HG02943 (cell line): ENCODE results near the gene BMS1.
"Not testable (repeated sequence)": the region's sequence is repeated elsewhere in the genome, so short reads cannot be mapped to it uniquely, and the experiment has no call there.

Source experiments
- ATAC-seq: cut with Tn5 transposase; IDR thresholded peaks from one replicate; pipeline ENCODE4 v1.9.1; 2021; ENCODE audit warnings: mild to moderate bottlenecking, low read depth, moderate library complexity; ENCODE audit not compliant: unreplicated experiment

The BMS1 gene

DNA sequence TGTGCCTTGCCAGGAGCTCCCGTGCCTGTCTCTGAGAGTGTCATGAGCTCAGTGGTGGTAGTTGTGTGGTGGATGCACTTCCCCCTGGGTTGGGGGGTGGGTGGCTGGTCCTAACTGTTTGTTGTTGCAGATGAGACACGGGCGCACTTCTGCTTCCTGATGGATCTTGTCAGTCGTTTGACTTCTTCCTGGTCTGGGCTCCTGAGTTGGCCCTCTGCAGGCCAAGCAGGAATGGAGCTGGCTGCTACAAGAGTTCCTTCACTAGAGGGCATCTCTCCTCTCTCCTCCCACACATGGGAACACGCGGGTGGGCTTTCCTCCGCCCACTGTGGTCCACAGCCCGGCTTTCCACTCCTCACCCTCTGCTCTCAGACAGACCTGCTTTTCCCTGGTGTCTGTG, 82.0 kb downstream of the BMS1 start:
- no peak for ATAC-seq

DNA sequence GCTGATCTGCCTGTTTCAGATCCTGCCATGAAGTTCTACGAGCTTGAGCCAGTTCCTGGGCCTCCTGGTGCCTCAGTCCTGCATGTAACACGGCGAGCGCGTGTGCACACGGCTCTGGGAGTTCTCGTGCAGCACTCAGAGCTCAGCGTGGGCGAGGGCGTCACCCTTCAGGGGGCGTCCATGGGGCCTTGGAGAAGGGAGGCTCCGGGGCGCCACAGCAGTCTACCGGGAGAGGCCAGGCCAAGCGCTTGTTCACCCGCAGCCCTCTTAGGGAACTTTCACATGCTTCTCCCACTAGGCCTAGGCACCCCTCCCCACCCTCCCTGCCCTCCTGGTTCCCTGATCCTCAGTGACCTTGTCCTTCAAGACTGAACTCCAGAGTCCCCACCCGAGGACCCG, 83.1 kb downstream of the BMS1 start:
- ATAC-seq: no peak

DNA sequence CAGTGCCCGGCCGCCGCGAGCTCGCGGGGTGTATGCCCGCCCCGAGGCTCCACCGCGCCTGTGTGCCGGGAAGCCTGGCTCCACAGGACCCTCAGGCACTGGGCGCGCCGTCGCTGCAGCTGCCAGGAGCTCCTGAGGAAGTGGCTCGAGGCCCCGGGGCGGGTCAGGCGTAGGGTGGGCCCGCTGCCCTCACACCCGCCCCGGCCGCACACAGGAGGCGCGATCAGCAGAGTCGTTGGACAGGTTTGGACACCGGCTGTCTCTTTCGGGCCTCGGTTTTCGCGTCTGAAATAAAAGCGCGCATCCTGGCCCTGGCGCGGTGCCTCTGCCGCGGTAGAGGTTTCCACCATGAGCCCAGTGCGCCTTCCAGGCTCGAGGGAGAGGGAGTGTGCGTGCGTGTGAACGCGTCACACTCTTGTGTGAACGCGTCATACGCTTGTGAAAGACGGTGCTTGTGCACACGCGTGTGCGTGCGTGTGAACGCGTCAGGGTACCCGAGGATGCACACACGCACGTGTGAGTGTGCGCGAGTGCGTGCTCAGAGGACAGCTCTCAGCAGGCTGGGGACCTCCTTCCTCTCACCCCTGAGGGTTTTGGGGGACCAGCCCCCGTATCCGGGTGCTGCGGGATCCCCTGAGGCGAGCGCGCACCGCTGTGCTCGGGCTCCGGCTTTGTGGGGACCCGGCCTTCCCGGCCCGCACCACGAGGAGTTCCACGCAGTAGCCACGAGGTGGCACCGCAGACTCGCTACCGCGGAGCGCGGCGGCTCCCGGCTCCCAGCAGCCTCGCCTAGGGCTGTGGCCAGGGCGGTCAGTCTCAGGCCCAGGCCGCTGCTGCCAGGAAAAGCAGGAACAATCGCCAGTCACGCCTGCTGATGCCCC, 83.8 kb downstream of the BMS1 start:
- ATAC-seq: no peak

DNA sequence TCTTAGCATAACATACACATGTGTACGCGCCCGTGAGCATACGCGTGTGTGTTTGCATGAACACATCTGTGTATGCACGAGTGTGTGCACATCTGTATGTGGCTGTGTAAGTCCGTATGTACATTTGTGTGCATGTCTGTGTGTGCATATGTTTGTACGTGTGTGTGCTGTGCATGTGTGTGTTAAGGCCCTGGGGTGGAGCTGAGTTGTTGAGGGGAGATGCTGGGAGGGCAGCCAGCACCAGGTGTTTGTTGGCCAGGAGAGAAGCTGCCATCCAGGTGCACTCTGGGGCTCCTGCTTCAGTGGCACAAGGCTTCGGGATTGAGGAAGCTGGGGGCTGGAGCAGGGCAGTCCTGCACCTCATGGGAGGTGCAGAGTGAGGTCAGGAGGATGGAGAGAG, 85.0 kb downstream of the BMS1 start:
- no peak for ATAC-seq

DNA sequence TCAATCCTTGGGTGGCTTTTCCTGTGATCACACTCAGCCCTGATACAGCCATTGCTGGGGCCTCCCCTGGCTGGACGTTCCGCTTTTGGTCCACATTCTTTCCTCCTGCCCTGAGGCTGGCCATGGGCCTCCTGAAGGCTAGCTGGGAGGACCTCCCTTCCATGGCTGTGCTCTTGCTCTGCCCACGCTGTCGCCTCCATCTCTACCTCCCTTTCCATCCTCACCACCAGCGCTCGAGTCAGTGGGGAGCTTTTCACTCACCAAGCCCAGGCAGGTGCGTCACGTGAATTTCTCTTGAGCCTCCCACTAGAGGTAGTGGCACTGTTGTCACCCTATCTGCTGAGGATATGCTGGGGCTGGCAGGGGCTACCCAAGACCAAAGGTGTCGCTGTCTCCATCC, 85.9 kb downstream of the BMS1 start:
- no peak for ATAC-seq

DNA sequence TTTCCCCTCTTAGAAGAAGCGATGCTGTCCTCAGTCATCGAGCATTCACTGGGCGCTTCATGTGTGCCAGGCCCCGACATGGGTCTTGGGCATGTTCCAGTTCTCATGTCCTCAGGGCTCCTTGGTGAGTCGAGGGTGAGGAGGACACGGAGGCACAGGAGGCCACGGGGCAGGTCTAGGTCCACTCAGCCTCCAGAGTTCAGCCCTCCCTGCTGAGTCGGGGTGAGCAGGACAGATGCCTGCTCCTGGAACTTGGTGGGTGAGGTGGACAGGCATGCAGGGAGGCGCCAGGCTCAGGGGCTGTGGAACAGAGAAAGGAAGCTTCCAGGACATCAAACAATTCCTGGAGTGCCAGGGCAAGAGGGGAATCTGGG, 87.4 kb downstream of the BMS1 start:
- no peak for ATAC-seq

DNA sequence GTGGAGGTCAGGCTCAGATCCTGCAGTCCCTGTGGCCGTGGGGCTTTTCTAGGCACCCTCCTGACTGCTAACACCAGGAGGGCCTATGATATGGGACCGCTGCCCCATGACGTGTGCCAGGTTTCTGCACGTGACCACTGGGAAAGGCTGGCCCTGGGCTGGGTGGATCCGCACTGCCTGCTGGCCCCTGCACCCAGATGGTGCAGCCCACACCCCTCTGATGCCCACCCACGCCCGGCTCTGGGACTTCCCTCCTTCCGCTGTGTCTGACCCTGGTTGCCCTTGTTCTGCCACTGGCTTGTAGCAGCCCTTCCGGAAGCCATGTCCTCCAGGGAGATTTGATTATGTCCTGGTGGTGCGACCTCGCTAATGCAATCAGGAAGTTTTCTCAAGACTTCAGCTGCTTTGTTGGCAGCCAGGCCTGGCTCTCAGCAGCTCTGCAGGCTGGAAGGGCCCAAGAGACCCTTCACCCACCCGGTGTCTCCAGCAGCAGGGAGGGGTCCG, 88.6 kb downstream of the BMS1 start:
- not testable (repeated sequence) for ATAC-seq

DNA sequence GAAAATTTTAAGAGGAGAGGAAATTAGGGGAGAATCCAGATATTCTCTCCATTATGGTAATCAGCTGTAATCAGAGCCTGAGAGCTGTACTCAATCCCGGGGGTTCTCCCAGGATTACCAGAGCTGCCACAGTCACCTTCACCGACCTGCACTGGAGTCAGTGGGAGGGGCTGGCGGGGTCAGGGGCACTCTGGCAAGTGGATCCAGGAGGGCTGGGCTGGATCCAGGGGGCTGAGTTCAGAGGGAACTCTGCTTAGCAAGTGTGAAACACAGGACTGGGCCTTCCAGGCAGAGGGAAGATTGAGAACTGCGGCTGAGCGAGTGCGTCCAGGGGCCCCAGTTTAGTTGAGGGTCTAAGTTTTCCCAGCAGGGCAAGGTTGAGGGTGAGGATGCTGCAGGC, 89.2 kb downstream of the BMS1 start:
- no peak for ATAC-seq

DNA sequence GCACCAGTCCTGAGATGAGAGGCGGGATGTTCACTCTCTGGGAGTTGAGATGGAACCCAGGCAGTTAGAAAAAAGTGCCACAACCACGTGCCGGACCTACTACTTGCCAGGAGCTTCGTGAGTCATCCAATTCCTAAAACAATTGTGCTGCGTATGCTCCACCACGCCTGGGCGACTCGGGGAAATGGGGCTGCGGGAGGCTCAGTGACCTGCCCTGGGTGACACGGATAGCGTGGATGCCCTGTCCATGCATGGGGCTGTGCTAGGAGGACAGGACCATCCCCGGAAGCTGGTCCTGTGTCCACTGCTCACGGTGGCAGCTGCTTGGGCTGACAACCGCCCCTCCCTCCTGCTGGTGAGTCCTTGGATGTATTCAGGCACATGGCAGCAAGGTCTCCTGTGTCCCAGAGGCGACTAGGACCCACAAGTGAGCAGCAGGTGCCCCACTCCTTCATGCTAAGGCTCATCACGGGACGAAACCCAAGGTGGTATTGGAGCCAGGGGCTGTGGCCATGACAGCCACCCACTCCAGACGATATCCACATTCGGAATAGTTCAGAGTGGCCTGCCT, 90.4 kb downstream of the BMS1 start:
- no peak for ATAC-seq

DNA sequence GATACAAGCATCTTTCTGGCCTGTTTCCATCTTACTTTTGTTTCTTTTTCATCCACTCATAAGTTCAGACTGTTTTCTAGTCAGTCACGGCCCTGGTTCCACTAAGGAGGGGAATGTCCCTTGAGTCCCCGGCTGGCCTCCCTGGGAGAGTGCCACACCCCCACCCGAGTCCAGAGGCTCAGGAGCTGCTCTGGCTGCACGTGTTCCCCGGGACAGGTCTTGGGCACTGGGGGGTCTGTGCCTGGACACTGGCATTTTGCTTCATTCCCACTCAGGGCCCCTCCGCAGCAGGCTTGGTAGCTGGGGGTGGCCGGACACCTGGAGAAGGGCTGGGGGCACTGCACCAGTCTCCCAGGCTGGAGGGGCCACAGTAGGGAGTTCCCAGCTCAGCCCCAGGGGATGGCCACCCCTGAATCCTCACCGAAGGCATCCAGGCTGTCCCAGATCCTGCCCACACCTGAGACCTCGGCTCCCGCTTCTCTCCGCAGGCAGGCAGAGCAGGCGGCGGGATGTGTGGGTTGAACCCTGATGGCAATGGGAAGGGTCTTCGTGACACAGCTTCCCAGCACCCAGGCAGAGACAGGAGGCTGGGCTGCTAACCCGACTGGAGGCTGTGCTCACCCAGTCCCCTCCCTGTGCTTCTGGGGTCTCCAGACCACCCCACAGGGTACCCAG, 92.3 kb downstream of the BMS1 start:
- no peak for ATAC-seq

DNA sequence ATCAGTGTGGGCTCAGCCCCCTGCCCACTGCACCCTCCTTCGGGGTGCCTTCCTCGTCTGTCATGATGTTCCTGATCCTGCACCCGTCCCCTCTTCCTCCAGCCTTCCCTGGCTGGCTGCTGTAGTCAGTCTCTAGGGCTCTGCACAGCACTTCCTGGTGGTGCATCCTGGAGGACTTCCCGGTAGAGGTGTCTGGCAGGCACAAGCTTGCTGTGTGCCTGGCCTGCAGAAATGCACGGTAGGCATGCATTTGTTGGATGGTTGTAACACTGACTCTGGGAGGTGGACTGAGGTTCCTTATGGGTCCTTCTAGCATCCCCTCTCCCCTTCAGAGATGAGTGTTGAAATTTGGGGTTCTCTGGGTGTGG, 92.8 kb downstream of the BMS1 start:
- ATAC-seq: no peak

DNA sequence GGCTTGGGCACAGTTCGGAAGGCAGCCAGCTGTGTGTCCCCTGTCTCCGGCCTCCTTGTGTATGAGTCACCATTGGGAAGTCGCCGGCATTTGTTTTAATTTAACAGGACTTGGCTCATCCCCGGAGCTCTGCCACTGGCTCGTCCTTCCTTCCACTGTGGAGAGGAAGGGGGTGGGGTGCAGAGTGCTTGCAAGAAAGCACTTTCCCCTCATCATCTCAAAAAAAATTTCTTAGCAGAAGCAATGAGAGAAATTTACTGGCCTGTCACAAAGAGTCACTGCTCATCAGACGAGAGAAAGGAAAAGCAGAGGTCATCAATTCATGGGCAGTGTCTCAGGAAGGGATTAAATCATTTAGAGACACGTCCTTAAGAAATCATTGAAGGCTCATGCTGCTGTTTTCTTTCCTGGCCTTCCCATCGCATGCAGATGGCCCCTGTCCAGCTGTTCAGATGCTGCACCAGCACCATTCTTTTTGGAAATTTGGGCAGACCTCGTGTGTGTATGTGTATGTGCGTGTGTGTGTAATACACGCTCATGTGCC, 93.3 kb downstream of the BMS1 start:
- no peak for ATAC-seq

DNA sequence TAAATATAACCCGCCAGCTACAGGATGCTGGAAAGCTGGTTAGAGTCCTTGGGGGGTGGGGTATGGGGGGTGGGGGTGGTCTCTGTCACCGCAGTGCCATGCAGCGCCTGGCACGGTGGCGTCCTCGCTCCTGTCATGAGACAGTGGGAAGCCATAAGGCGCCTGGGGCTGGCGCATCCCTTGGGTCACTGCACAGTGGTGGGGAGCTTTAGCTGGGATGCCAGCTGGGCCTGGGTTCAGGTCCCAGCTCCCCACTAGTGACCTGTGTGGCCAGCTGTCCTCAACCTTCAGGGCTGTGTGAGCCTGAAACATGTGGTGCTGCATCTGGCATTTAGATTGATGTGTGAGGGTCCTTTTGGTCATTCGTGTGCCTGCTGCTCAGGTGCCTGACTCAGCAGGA, 93.9 kb downstream of the BMS1 start:
- no peak for ATAC-seq

DNA sequence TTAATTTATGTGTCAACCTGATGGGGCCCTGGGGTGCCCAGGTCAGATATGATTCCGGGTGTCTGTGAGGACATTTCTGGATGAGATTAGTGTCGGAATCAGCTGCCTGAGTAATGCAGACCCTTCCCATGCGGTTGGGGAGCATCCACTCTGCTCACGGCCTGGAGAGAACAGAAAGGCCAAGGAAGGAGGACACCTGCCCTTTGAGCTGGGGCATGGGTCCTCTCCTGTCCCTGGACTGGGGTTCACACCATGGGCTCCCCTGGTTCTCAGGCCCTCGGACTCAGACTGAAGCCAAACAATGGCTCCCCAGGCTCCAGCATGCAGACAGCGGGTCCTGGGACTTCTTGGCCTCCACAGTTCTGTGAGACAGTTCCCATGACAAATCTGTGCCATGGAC, 94.3 kb downstream of the BMS1 start:
- no peak for ATAC-seq

DNA sequence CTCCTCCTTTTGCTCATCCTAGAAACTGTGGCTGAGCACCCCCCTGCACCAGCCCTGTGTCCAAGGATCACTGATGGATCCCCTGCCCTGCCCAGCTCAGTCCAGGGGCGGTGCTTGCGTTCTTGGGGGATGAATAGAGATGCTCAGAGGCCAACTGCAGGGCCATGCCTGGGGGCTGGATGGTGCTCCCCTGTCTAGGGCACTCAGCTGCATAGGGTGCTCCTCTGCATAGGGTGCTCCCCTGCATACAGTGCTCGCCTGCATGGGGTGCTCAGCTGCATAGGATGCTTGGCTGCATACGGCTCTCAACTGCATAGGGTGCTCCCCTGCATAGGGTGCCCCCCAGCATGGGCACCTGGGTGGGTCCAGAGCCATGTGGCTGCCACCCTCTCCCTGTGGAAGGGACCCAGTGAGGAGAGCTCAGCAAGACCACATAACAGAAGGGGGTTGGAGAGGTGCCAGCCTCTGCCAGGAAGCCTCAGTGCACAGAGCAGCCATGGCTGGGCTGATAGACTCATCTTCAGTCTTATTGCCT, 95.0 kb downstream of the BMS1 start:
- no peak for ATAC-seq

DNA sequence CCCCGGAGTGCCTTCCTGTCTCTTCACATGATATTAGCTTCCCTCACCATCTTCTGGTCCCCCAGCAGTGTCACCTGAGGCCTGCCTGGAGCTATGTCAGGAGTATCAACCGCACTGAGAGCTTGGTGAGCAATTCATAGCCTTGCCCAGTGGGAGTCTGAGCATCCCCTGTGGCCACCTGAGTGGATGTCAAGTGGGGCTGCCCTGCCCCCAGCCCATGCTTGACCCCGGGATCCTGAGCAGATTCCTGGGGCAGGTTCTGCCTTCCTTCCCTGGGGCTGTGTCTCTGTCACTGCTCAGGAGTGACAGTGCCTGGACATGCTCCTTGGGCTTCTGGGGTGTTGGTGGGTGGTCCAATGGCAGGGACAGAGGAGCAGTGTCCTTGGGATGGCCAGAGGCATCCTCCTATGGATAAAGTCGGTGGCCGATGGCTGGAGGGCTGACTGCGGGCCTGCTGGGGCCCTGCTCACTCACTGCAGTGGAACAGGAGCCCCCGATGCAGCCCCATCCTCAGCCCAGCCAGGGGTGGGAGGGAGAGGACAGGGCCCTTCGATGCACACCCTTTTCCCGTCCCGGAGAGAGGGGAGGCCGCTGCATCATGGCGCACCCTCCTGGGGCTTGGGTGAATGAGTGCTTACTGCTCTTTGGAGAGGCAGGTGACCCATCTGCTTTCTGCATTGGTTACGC, 95.7 kb downstream of the BMS1 start:
- ATAC-seq: no peak

DNA sequence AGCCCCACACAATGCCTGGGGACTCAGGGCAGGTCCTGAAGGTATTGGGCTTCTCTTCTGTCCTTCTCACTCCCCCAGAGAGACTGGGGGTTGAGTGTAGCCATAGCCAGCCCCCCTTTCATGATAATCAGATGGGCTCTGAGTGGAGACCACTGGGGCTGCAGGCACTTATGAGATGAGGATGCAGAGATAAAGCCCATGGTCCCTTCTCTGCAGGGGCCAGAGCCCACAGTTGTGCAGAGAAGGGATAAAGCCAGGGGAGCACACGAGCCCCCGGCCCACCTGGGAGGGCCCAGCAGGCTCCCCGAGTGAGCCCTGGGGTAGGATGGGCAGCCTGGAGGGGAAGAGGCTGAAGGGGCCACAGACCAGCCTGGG, 96.2 kb downstream of the BMS1 start:
- ATAC-seq: no peak

DNA sequence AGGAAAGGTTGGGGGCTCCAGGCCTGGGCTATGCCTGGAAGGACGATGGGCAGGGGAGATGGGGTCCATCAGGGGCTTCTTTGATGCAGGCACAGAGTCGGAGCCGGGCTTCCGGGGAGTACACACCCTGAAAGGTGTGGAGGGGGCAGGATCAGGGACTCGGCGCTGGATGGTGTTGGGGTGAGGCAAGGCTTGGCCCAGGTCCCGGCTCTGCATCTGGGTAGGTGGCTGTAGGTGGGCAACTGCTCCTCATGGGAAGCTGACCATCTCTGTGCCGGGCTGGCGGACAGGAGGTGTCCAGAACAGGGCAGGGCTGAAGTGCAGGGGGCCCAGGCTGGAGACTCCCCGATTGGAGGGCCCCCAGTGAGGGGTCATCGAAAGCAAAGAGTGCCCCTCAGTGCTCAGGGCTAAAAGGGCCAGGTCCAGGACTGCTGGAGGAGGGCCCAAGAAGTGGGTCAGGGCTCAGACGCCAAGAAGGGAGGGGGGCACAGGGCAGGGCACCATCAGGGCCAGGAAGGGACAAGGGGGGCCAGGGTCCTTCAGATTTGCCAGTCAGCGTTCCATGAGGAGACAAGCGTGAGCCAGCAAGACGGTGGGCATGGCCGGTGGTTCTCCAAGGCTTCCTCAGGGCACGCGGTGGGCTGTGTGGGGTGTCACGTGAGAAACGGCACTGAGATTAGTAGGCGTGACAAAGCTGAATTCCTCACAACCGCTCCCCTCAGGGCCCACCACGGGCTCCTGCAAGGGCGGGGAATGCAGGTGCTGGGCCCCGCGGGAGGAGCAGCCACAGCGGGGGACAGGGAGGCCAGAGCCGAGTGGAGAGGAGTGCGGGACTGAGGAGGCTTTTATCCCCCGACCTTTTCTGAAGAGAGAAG, 97.0 kb downstream of the BMS1 start:
- ATAC-seq: no peak

DNA sequence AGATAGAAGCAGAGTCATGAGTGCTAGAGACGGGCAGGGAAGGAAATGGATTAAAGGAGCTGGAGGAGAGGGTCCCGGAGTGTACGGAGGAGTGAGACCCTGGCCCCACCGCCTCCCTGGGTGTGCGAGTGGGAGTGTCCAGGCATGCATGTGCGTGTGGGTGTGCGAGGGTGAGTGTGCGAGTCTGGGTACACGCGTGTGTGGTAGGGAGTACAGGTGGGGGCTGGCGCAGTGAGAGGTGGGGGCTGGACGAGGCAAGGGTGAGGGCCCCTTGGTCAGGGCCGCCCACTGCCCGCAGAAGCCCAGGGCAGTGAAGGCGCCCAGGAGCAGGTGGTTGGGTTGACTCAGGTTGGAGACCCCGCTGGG, 97.6 kb downstream of the BMS1 start:
- no peak for ATAC-seq

DNA sequence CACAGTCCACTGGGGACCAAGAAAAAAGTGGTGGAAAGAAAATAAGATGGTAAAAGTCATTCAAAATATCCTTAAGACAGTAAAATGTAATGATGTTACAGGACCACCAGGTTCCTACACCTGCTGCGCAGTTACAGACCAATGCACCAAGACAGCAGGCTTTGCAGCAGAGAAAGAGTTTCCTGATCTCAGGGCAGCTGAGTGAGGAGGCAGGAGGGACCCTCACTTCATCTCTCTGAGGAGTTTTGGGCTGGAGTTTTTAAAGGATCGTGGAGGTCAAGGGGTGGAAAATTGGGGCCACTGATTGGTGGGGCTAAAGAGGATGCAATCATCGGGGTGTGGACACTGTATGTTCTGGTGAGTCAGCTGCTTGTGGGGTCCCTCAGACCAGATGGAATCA, 100.0 kb downstream of the BMS1 start:
- no peak for ATAC-seq
